Measurements from ENCODE around the gene PRR23B. TPM values are rescaled to one million over a fixed set of nuclear protein-coding genes. Genes with fewer than 3 reads are reported as not detected.
"Not testable (repeated sequence)": the region's sequence is repeated elsewhere in the genome, so short reads cannot be mapped to it uniquely, and the experiment has no call there.

Gene PRR23B
- total RNA-seq: not detected in 2 replicates

DNA sequence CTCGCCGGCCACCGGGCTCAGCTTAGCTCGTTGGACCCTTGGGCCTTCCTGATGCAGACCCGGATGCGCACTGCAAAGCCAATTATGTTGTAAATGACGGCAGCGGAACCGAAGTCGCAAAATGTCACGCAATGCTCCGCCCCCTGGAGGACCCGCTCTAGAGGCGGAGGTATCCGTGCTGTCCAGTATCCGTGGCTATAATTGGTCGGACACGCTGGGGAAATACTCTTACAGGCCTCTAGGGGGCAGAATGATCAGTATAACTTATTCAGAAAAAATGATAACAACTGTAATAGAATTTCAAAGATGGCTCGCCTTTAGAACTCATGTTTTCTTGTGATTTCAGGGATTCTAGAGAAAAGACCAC is at the start of gene PRR23B:
Gene PRR23B, minus strand, starts transcription at position 59 of the 367 bp plus-strand sequence. CDS start 265 bp downstream, outside the sequence.
- DNase-seq (ENCODE audit: low read depth, low spot score): no peak

- DNase-seq (ENCODE audit: low read depth, low spot score): no peak
Observed at GRCh38 chr3:139062918-139063317, 42.2 kb upstream of the PRR23B start.

DNA sequence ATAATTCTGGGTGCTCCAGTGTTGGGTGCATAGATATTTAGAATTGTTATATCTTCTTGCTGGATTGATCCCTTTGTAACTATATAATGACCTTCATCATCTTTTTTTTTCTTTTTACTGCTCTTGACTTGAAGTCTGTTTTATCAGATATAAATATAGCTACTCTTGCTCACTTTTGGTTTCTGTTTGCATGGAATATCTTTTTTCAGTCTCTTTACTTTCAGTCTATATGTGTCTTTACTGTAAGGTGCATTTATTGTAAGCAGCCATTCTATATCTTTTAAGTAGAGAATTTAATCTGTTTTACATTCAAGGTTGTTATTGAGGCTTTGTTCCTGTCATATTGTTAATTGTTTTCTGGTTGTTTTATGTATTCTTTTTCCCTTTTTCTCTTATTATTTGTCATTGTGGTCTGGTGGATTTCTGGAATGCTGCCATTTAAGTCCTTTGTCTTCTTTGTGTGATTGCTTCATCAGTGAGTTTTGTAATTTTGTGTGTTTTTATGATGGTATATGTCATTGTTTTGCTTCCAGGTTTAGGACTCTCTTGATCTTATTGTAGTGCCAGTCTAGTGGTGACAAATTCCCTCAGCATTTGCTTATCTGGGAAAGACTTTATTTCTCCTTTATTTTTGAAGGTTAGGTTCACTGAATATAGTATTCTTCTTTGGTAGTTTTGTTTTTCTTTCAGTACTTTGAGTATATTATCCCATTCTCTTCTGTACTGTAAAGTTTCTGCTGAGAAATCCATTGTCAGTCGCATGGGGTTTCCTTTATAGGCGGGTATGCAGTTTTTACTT is 32.3 kb upstream of the PRR23B start:
- no peak for DNase-seq (ENCODE audit: low read depth, low spot score)

DNA sequence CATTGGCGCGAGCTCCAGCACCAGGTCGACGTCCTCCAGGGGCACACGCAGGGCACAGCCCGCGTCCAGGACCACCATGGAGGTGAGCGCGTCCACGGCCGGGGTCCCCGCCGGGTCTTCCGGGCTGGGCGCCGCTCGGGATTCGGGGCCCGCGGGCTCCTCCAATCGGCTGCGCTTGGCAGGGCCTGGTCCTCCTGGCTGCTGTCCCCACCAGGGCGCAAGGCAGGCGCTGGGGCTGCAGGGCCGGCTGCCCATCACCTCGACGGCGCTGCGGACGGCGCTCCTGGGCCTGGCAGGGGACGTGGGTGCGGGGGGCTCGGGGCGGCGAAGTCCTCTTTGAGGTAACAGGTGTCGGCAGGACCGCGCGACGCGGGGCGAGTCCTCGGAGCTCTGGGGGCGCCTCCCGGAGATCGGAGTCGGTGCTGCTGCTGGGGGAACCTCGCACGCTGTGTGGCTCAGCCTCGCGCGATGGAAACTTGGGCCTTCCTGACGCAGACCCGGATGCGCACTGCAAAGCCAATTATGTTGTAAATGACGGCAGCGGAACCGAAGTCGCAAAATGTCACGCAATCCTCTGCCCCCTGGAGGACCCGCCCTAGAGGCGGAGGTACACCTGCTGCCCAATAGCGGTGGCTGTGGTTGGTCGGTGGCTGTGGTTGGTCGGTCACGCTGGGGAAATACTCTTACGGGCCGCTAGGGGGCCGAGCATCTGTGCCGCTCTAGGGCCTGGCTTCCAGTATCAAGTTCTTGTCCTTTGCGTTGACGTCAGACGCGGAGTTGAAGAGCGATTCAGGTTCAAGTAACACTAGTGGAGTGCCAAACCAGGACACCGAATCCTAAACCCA is 23.9 kb upstream of the PRR23B start, which contains the start of gene PRR23C:
Gene PRR23C, minus strand, starts transcription at position 527 of the 845 bp plus-strand sequence. Its CDS starts 272 bp downstream, at position 255.
- no peak for DNase-seq (ENCODE audit: low read depth, low spot score)

- DNase-seq (ENCODE audit: low read depth, low spot score): no peak
Observed at GRCh38 chr3:139043554-139044365, 23.0 kb upstream of the PRR23B start.

DNA sequence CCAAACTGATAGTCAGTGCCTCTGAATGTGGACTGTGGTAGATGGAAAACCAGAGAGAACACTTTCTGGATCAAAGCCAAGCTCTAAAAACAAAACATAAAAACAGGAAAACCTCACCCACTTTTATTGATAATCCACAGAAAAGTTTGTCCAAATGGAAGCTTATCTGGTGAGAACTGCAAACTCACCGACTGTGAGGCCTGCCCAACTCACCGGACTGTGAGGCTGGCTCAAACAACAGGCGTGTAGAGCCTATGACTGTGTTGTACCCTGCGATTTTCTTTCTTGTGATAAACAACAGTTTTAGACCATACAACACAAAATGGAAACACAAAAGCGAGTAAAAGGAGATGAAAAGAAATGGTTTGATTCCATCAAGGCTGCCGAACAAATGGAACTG is 16.8 kb upstream of the PRR23B start:
- no peak for DNase-seq (ENCODE audit: low read depth, low spot score)

- DNase-seq (ENCODE audit: low read depth, low spot score): no peak
Observed at GRCh38 chr3:139032326-139033002, 11.7 kb upstream of the PRR23B start.

GRCh38 chr3:139030576-139030975 is 9.8 kb upstream of the PRR23B start:
- DNase-seq (ENCODE audit: low read depth, low spot score): not testable (repeated sequence)

GRCh38 chr3:139024968-139025367 is 4.2 kb upstream of the PRR23B start:
- DNase-seq (ENCODE audit: low read depth, low spot score): no peak

GRCh38 chr3:139020036-139020867 is 474 bp downstream of the PRR23B start:
- no peak for DNase-seq (ENCODE audit: low read depth, low spot score)

- no peak for DNase-seq (ENCODE audit: low read depth, low spot score)
Observed at GRCh38 chr3:139016430-139017048, 4.2 kb downstream of the PRR23B start.

GRCh38 chr3:139006051-139006716 is 14.5 kb downstream of the PRR23B start, which contains the start of gene PRR23A:
TSS of gene PRR23A (minus strand) at chr3:139006268. CDS start at chr3:139006268, 0 bp downstream.
- no peak for DNase-seq (ENCODE audit: low read depth, low spot score)

DNA sequence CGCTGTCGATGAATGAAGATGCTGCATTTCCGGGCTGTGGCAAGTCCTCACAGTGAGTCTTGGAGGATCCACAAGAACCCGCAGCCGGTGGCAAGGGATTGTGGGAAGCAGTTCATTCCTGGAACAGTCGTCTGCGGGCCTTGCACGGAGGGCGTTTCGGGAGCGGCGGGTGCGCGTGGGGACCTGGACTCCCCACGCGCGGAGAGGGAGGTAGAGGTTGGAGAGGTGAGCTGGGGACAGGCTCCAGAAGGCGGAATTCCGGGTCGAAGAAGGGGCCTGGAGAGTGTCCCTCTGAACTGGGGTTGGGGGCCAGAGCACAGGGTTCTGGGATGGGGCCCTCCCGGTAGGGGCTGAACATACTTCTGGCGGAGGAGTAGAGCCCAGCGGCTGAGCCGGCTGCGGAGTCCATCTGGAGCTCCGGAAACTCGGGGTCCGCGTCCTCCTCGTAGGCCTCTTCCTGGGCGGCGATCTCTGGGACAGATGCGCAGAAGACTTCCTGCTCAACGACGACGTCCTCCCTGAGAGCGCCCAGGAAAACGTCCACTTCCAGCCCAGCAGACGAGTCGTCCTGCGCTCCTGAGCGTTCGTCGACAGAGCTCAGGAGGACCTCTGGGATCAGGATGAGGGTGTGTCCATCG is 15.3 kb downstream of the PRR23B start:
- DNase-seq (ENCODE audit: low read depth, low spot score): no peak

DNA sequence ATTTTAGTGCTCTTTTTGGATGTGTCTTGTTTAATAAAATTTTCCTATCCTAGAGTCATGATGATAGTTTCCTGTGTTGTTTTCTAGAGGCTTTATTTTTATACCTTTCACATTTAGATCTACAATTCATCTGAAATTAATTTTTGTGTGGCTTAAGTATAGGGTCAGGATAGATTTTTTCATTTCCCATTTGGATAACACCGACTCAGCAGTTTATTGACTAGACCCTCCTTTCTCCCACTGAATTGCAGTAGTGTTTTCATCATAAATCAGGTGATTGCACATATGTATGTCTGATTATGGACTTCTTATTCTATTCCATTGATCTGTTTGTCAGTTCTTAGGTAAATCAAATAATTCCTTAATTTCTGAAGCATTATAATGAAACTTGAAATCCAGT is 25.0 kb downstream of the PRR23B start:
- no peak for DNase-seq (ENCODE audit: low read depth, low spot score)

GRCh38 chr3:138987181-138987580 is 33.5 kb downstream of the PRR23B start:
- no peak for DNase-seq (ENCODE audit: low read depth, low spot score)

DNA sequence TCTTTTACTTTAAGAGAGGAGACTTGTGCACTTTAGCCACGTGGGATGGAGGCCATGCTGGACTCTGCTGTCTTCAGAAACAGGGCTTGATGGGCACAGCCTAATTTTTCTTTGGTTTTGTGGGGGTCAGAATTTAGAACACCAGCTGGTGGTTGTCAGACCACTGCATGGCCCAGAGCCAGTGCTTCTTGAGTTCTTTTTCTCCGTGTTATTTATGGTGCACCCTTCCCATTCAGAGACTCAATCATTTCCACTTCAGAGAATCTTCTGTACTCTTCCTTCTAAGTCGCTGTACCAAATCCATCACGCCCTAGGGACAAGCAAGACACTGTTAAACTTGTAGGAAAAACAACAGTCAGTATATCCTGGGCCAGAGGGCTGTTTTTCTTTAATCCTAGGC is 34.8 kb downstream of the PRR23B start:
- no peak for DNase-seq (ENCODE audit: low read depth, low spot score)

GRCh38 chr3:138984816-138985215 is 35.9 kb downstream of the PRR23B start:
- DNase-seq (ENCODE audit: low read depth, low spot score): no peak

- DNase-seq (ENCODE audit: low read depth, low spot score): no peak
Observed at GRCh38 chr3:138976047-138976446, 44.7 kb downstream of the PRR23B start.

Data from pulmonary artery endothelial cell (primary cell).